ENCODE results near the gene NCSTN. TPM values are rescaled to one million over a fixed set of nuclear protein-coding genes. Genes with fewer than 3 reads are reported as not detected.
A peak's percentile ranks its signal among the peaks of the same experiment; 100 is the strongest.

Gene NCSTN
- total RNA-seq, 1 experiment from 2014 or later: 67.8 TPM

- H3K27ac Mint-ChIP-seq: peak within 1 kb of the TSS in 2 of 3 experiments; percentile 63 to 69; a peak in 5 of 7 replicates
- peak within 1 kb of the TSS; percentile 4 for H3K18ac ChIP-seq (ENCODE audit: insufficient read length, low read depth, low read length)
- H3K27ac ChIP-seq (ENCODE audit: insufficient read length, low read depth, low read length): no peak within 1 kb of the TSS
- H3K4me1 Mint-ChIP-seq: peaks cover 39 to 65% of the 10 kb centered on the region in 2 experiments
- no CpG with 5 or more reads among the region's 15 CpGs for WGBS (ENCODE audit: extremely low coverage, insufficient read length, low lambda C conversion rate)
- no peak within 1 kb of the TSS for H4K91ac ChIP-seq (ENCODE audit: insufficient read length, low read depth, low read length)
- H4K8ac ChIP-seq (replicated peaks; ENCODE audit: insufficient read length, low read depth, low read length): no peak within 1 kb of the TSS
- H3K27me3 ChIP-seq (ENCODE audit: insufficient read depth, low read length): no peaks in the 10 kb centered on the region
- H2AK5ac ChIP-seq (ENCODE audit: insufficient read length, low read length): no peak within 1 kb of the TSS
- no peak within 1 kb of the TSS for H2BK120ac ChIP-seq (ENCODE audit: low read depth, low read length, poor library complexity, severe bottlenecking)
- peaks cover 4% of the 10 kb centered on the region; the same call in 1 of the 2 replicates for H3K27me3 Mint-ChIP-seq (ENCODE audit: low read depth)
- H3T11ph ChIP-seq (ENCODE audit: low read length): no peak within 1 kb of the TSS
- H2BK5ac ChIP-seq (ENCODE audit: insufficient read length, low read length): no peak within 1 kb of the TSS
- no peaks in the 10 kb centered on the region for H3K79me1 ChIP-seq (ENCODE audit: insufficient read depth, low read depth, low read length, poor library complexity, severe bottlenecking)
- H3K4me2 ChIP-seq (ENCODE audit: insufficient read depth, insufficient read length, low read length): no peak within 1 kb of the TSS
- H2AFZ ChIP-seq (ENCODE audit: low read length): no peak within 1 kb of the TSS
- H3K23ac ChIP-seq (ENCODE audit: insufficient read length, low read depth, low read length): no peak within 1 kb of the TSS
- no peak within 1 kb of the TSS for H2BK15ac ChIP-seq (ENCODE audit: low read depth, low read length)
- TF ChIP-seq CTCF (conservative IDR thresholded peaks at IDR 0.05): no peak
- no peak within 1 kb of the TSS for H4K5ac ChIP-seq (ENCODE audit: insufficient read length, low read depth, low read length)
- H2BK12ac ChIP-seq (ENCODE audit: insufficient read length, low read depth, low read length): no peak within 1 kb of the TSS
- peaks cover 0 to 2% (median 0%) of the 10 kb centered on the region in 3 experiments; a peak in 1 of 7 replicates for H3K36me3 Mint-ChIP-seq (ENCODE audit: insufficient read depth in 1 of 3, low read depth in 3 of 3)
- no peak within 1 kb of the TSS for H3K9ac ChIP-seq (ENCODE audit: extremely low read depth, insufficient read length, low read length)
- H3K9me3 ChIP-seq (ENCODE audit: control insufficient read depth, low read depth, low read length): no peaks in the 10 kb centered on the region
- H3K56ac ChIP-seq (ENCODE audit: insufficient read length, low read depth, low read length): no peak within 1 kb of the TSS
- H3K4me1 ChIP-seq (ENCODE audit: insufficient read depth, low read length): no peaks in the 10 kb centered on the region; the same call in 1 of the 2 replicates
- H3K9me3 Mint-ChIP-seq: no peaks in the 10 kb centered on the region
- no peaks in the 10 kb centered on the region for H3K79me2 ChIP-seq (ENCODE audit: insufficient read depth, low read length)
- no peaks in the 10 kb centered on the region for H4K20me1 ChIP-seq (ENCODE audit: control insufficient read depth, insufficient read depth, insufficient read length)
- H2BK20ac ChIP-seq (ENCODE audit: low read depth, low read length, poor library complexity, severe bottlenecking): no peak within 1 kb of the TSS
- H3K4ac ChIP-seq (ENCODE audit: low read depth, low read length): no peak within 1 kb of the TSS
- H3K23me2 ChIP-seq (ENCODE audit: insufficient read length, low read depth, low read length, poor library complexity, severe bottlenecking): no peaks in the 10 kb centered on the region
- DNase-seq: no peak
- no peak within 1 kb of the TSS for H3K4me3 Mint-ChIP-seq
- H3K14ac ChIP-seq (ENCODE audit: insufficient read depth, low read length): no peak within 1 kb of the TSS; the same call in 1 of the 2 replicates
These were observed 23.7 kb downstream of the NCSTN start, which contains the start of gene NHLH1 for GRCh38 chr1:160366731-160367515. Gene NHLH1 (plus strand): TSS chr1:160367071. CDS start chr1:160370732, 3,661 bp downstream.

All from H9 (cell line).